GM13976 (cell line): ENCODE measurements around the gene BMP6.

Source experiments
- DNase-seq: peaks from one replicate; pipeline ENCODE4 v3.0.0; 2012; ENCODE audit warnings: low spot score
- CTCF ChIP-seq: IDR thresholded peaks from 2 replicates; pipeline ENCODE4 v1.5.1; 2012; ENCODE audit warnings: borderline replicate concordance, mild to moderate bottlenecking; ENCODE audit not compliant: insufficient read depth; ENCODE audit errors: extremely low read depth, missing control alignments, control extremely low read depth
- in situ Hi-C: fragments of 300-500 bp; cut with MboI; formaldehyde crosslinking; loops from one replicate; pipeline ENCODE4 v1.12.0; 2022; ENCODE audit warnings: low sequenced_read_pairs, mixed read lengths, inconsistent platforms; ENCODE audit not compliant: unreplicated experiment

BMP6 gene

GRCh38 chr6:7803214-7803613 is 77.3 kb downstream of the BMP6 start:
- in situ Hi-C loops, result no loop called here
- DNase-seq, result no peak

DNA sequence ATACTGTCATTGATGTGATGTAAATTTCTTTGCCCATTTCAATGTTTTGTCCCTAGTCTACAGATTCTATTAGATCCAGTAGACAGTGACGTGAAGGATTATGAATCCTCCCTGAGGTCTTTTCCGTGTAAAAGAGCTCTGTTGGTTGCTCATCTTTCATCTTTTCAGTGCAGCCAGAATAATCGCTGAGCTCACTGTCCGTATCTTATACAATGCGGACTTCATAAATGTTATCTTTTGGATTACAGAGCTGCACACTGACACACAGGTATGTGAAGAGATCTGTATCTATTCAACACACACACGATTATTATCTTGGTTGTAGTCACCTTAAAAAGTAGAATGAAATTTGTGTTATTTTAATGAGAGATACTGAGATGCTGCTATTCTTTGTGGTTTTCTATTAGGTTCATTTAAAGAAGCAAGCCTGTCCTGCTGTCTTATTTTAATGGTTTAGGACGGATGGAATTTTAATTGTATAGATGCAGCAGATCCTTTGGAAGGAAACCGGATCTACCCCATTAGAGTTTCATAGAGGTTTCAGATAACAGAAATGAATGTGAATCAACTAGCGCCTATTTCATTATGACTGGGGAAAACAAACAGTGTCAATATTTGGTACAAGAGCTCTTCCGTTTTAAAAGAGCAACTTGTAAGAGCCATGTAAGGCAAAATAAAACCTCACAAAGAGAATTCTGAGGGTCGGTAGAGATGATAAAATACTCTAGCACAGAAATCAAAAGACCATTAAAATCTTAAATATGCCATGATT is 79.4 kb downstream of the BMP6 start:
- in situ Hi-C loops, result no loop called here
- no peak for DNase-seq

More at GRCh38 chr6:7803214-7803613, 77.3 kb downstream of the BMP6 start:
- TF ChIP-seq CTCF, result no peak

DNA sequence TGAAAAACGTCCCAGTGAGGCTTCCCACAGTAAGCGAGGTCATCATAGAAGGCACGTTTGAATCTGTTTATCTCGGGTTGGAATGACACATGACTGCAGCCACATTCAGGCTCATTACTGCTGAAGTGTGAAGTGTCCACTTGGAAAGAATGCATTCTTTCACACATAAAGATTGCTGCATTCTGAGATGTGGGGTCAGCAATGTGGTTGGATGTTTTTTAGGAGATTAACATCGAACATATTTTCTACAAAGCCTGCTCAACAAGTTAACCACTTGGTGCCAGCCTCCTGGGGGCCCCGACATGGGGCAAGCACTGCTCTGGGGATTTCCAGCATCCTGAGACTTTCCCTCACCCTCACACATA is 79.9 kb downstream of the BMP6 start:
- DNase-seq, result no peak
- TF ChIP-seq CTCF, result no peak
- in situ Hi-C loops, result no loop called here

More for the DNA sequence above, 79.4 kb downstream of the BMP6 start:
- TF ChIP-seq CTCF, result no peak

- no peak for DNase-seq
- no peak for TF ChIP-seq CTCF
- in situ Hi-C loops, result no loop called here
Observed at GRCh38 chr6:7806711-7807110, 80.8 kb downstream of the BMP6 start.

GRCh38 chr6:7809346-7809745 is 83.4 kb downstream of the BMP6 start:
- in situ Hi-C loops, result no loop called here
- no peak for DNase-seq
- TF ChIP-seq CTCF, result no peak

- TF ChIP-seq CTCF, result no peak
- in situ Hi-C loops, result no loop called here
- DNase-seq, result no peak
Observed at GRCh38 chr6:7811441-7811840, 85.5 kb downstream of the BMP6 start.
